ENCODE results near the gene ESRP2.

DNA sequence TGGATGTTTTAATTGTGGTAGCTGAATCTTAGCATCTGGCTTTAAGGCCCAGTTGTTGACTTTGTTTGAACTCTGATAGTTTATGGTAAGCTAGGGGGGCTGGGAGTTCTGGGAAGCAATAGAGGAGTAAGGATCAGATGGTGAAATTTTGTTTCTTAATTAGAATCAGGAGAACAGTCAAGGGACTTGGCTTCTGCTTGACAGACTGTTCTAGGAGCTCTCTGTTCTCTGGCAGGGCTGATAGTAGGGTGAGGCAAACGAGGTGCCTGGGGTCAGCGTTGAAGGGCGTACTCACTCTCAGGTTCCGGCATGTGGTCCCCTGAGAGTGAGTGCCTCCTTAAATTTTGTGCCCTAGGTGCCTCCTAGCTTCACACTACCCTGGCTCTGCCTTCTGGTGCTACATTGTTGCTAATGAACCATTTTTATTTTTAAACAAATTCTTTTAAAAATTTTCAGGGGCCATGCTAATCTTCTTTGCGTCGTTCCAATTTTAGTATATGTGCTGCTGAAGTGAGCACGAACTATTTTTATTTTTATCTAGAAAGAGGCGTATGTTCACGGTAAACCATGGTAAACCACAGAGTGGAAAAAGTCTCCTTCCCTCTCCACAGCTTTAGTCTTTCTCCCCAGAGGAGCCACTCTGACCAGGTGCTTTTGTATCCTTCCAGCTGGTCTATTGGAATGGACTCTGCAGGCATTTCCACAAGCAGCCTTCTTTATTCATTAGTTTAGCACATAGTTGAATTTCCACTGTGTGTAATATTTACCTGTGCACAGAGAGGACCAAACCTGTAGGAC lies 48.1 kb upstream of the ESRP2 start:
- TF ChIP-seq, protein P1, sequence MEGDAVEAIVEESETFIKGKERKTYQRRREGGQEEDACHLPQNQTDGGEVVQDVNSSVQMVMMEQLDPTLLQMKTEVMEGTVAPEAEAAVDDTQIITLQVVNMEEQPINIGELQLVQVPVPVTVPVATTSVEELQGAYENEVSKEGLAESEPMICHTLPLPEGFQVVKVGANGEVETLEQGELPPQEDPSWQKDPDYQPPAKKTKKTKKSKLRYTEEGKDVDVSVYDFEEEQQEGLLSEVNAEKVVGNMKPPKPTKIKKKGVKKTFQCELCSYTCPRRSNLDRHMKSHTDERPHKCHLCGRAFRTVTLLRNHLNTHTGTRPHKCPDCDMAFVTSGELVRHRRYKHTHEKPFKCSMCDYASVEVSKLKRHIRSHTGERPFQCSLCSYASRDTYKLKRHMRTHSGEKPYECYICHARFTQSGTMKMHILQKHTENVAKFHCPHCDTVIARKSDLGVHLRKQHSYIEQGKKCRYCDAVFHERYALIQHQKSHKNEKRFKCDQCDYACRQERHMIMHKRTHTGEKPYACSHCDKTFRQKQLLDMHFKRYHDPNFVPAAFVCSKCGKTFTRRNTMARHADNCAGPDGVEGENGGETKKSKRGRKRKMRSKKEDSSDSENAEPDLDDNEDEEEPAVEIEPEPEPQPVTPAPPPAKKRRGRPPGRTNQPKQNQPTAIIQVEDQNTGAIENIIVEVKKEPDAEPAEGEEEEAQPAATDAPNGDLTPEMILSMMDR (IDR thresholded peaks at IDR 0.05) = no peak
- TF ChIP-seq POLR2A (IDR thresholded peaks at IDR 0.05) = no peak

Data from sigmoid colon (tissue), 3 donors.